ENCODE data around the gene HSPA4L. TPM values are rescaled to one million over a fixed set of nuclear protein-coding genes. Genes with fewer than 3 reads are reported as not detected.

HSPA4L gene
- total RNA-seq, 1 experiment from 2014 or later = 18.6 TPM

DNA sequence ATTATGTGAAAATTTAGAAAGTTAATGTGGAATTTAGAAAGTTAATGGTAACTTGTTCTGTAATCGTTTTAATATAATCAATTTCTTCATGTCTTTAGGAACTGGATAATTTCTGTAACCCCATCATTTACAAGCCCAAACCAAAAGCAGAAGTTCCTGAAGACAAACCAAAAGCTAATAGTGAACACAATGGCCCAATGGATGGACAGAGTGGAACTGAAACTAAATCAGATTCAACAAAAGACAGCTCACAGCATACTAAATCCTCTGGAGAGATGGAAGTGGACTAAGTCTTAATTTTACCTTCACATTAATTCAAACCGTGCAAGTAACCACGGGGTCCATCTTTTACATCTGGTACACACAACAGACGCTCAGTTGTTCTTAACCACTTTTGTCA lies 50.5 kb downstream of the HSPA4L start:
- Histone ChIP-seq H3K79me2 (ENCODE audit: insufficient read depth, low read length) (no peaks in the 10 kb centered on the region), H3K4me2 (ENCODE audit: low read length) (no peak overlapping the region), H3K9ac (ENCODE audit: low read length) (no peak overlapping the region), H2AFZ (ENCODE audit: low read depth, low read length, poor library complexity, severe bottlenecking) (no peak overlapping the region), H3K4me3 (replicated peaks in 1 of 2; ENCODE audit: low read depth in 1 of 2, low read length in 2 of 2) (no peak overlapping the region), H3K36me3 (ENCODE audit: control insufficient read depth in 1 of 2, insufficient read depth in 2 of 2, low read length in 2 of 2) (peaks cover 0 to 2% of the 10 kb centered on the region in 2 experiments; a peak in 2 of 4 replicates), H3K9me3 (ENCODE audit: control insufficient read depth in 1 of 2, insufficient read depth in 1 of 2, low read depth in 1 of 2, low read length in 2 of 2) (no peaks in the 10 kb centered on the region), H3K27me3 (ENCODE audit: insufficient read depth, low read length) (no peaks in the 10 kb centered on the region), H4K20me1 (ENCODE audit: insufficient read depth) (no peaks in the 10 kb centered on the region), H3K9me2 (ENCODE audit: insufficient read depth) (no peaks in the 10 kb centered on the region), H3K4me1 (ENCODE audit: control insufficient read depth in 1 of 2, insufficient read depth in 2 of 2, low read length in 2 of 2) (no peaks in the 10 kb centered on the region), H3K27ac (ENCODE audit: low read depth, low read length) (no peak overlapping the region)
- ChIA-PET RAD21 (ENCODE audit: low non-redundant PET in 1 of 2, low total read pairs in 2 of 2, uncharacterized antibody in 2 of 2, unreplicated experiment in 2 of 2) (no interaction called here), CTCF (no interaction called here), POLR2A (no interaction called here)
- ATAC-seq (no peak), DNase-seq (ENCODE audit: low read depth, low spot score) (no peak)
- no TSS peak for BruUV-seq (replicated peaks)
- TF ChIP-seq EZH2phosphoT487 (IDR thresholded peaks at IDR 0.05; ENCODE audit: borderline replicate concordance) (no peak), FOSL1 (IDR thresholded peaks at IDR 0.05; ENCODE audit: low read depth) (no peak), SIN3A (IDR thresholded peaks at IDR 0.05; ENCODE audit: low read depth) (no peak), SP1 (IDR thresholded peaks at IDR 0.05; ENCODE audit: low read depth) (no peak), RAD21 (IDR thresholded peaks at IDR 0.05; ENCODE audit: low read depth) (no peak), CEBPB (IDR thresholded peaks at IDR 0.05; ENCODE audit: low read depth) (no peak)
- intact Hi-C loops (cut with micrococcal nuclease) = no loop called here

DNA sequence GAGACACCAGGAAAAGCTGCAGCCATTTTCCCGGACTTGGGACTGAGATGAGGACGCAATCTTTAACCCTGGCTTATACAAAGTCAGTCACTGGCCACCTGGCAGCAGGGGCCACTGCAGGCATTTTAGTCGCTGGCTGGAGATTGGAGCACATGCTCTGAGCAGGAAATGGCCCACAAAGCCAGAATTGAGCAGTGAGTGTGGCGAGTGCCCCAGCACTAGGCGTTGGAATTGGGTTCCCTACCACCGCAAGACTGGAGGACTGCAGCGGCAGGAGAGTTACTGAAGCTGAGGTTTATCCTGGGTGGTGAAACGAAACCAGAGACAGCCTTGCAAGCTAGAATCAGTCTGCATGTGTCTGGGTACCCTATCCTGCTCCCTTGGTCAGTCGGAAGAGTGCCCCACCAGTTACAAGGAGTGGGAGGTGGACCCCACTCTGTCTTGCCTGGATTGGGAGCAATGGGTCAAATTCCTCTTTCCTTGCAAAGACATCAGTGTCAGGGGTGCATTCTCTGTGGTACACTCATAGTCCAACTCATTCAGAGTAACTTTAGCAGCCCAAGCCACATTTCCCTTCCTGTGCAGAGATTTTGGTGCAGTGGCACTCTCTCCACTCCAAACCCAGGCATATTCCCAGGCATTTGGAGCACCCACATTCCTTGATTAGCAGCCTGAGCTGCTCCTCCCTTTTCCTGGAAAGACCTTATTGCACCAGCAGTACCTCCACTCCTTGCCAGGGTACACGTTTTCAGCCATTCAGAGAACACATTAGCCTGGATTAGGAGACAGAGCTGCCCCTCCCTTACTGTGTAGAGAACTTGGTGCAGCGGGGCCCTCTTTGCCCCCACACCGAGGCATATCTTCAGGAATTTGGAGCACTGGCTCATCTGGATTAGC lies 61.8 kb downstream of the HSPA4L start:
- BruUV-seq (replicated peaks) = no TSS peak
- RAD21 ChIA-PET (ENCODE audit: low non-redundant PET in 1 of 2, low total read pairs in 2 of 2, uncharacterized antibody in 2 of 2, unreplicated experiment in 2 of 2) = no interaction called here
- peaks cover 10% of the 10 kb centered on the region for H3K79me2 ChIP-seq (ENCODE audit: insufficient read depth, low read length)
- H3K4me2 ChIP-seq (ENCODE audit: low read length) = no peak overlapping the region
- H2AFZ ChIP-seq (ENCODE audit: low read depth, low read length, poor library complexity, severe bottlenecking) = no peak overlapping the region
- CTCF ChIA-PET = no interaction called here
- H4K20me1 ChIP-seq (ENCODE audit: insufficient read depth) = no peaks in the 10 kb centered on the region
- ATAC-seq = no peak
- H3K4me3 ChIP-seq (replicated peaks in 1 of 2; ENCODE audit: low read depth in 1 of 2, low read length in 2 of 2) = no peak overlapping the region
- H3K9me2 ChIP-seq (ENCODE audit: insufficient read depth) = no peaks in the 10 kb centered on the region
- no peaks in the 10 kb centered on the region for H3K9me3 ChIP-seq (ENCODE audit: control insufficient read depth in 1 of 2, insufficient read depth in 1 of 2, low read depth in 1 of 2, low read length in 2 of 2)
- no peaks in the 10 kb centered on the region for H3K36me3 ChIP-seq (ENCODE audit: control insufficient read depth in 1 of 2, insufficient read depth in 2 of 2, low read length in 2 of 2)
- H3K27ac ChIP-seq (ENCODE audit: low read depth, low read length) = no peak overlapping the region
- no peaks in the 10 kb centered on the region for H3K27me3 ChIP-seq (ENCODE audit: insufficient read depth, low read length)
- DNase-seq (ENCODE audit: low read depth, low spot score) = no peak
- intact Hi-C loops (cut with micrococcal nuclease) = no loop called here
- POLR2A ChIA-PET = no interaction called here
- H3K4me1 ChIP-seq (ENCODE audit: control insufficient read depth in 1 of 2, insufficient read depth in 2 of 2, low read length in 2 of 2) = peaks cover 0 to 6% of the 10 kb centered on the region in 2 experiments; a peak in 1 of 4 replicates
- no peak overlapping the region for H3K9ac ChIP-seq (ENCODE audit: low read length)
- TF ChIP-seq JUND (IDR thresholded peaks at IDR 0.05) (no peak), ELF1 (IDR thresholded peaks at IDR 0.05; ENCODE audit: borderline replicate concordance, low read depth) (no peak)
- TF ChIP-seq, protein P1, sequence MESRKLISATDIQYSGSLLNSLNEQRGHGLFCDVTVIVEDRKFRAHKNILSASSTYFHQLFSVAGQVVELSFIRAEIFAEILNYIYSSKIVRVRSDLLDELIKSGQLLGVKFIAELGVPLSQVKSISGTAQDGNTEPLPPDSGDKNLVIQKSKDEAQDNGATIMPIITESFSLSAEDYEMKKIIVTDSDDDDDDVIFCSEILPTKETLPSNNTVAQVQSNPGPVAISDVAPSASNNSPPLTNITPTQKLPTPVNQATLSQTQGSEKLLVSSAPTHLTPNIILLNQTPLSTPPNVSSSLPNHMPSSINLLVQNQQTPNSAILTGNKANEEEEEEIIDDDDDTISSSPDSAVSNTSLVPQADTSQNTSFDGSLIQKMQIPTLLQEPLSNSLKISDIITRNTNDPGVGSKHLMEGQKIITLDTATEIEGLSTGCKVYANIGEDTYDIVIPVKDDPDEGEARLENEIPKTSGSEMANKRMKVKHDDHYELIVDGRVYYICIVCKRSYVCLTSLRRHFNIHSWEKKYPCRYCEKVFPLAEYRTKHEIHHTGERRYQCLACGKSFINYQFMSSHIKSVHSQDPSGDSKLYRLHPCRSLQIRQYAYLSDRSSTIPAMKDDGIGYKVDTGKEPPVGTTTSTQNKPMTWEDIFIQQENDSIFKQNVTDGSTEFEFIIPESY (IDR thresholded peaks at IDR 0.05; ENCODE audit: extremely low read depth, insufficient replicate concordance, low read length) = no peak

Data from HCT116 (cell line).